Measurements from ENCODE around the gene CDH13. TPM values are rescaled to one million over a fixed set of nuclear protein-coding genes. Genes with fewer than 3 reads are reported as not detected.

Gene CDH13
- total and polyA plus RNA-seq, 12 donors, result 0.86 to 30.6 (median 2.4) TPM

DNA sequence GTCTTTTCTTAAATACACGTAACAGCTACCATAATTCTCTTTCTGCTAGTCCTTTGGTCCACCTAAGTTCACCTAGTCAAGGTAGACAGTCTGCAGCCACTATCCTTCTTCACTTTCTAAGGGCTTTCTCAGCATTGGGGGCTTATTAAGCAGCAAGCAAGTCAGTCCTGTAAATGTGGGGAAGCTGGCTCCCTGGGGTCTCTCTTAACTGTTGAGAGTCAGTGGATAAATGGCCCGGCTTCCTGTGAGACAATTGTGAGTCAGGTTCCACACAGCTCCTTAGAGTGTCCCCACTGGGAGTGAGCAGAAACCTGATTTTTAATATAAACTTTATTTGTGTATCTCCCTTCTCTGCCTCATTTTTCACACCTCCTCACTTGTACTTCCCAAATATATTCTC lies 132.1 kb downstream of the CDH13 start:
- intact Hi-C loops (cut with DNase I), result no loop called here
- no peaks in the 10 kb centered on the region for H3K27me3 ChIP-seq
- whole genome bisulfite sequencing, 4 donors, result 77 to 92% (median 81%) methylated on average over 2 of the region's 2 CpGs

DNA sequence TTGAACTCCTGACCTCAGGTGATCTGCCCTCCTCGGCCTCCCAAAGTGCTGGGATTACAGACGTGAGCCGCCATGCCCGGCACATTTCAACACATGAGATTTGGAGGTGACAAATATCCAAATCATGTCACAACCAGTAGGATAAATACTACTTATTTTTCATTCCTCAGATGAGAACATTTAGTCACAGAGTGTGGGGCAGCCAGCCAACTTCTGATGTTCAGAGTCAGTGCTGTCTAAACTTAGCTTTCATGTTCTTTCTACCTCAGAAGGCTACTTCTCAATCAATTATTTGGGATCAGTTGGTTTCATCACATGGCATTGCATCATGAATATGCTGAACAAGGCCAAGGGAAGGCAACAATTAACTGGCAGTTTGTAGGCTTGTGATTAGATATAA lies 134.5 kb downstream of the CDH13 start:
- Histone ChIP-seq H3K9me3 (replicated peaks in 1 of 3) (no peaks in the 10 kb centered on the region), H3K4me3 (no peak overlapping the region), H3K27ac (no peak overlapping the region), H3K36me3 (replicated peaks in 1 of 2) (no peaks in the 10 kb centered on the region), H3K27me3 (no peaks in the 10 kb centered on the region), H3K4me1 (replicated peaks in 1 of 2) (no peaks in the 10 kb centered on the region)
- TF ChIP-seq, protein P1, sequence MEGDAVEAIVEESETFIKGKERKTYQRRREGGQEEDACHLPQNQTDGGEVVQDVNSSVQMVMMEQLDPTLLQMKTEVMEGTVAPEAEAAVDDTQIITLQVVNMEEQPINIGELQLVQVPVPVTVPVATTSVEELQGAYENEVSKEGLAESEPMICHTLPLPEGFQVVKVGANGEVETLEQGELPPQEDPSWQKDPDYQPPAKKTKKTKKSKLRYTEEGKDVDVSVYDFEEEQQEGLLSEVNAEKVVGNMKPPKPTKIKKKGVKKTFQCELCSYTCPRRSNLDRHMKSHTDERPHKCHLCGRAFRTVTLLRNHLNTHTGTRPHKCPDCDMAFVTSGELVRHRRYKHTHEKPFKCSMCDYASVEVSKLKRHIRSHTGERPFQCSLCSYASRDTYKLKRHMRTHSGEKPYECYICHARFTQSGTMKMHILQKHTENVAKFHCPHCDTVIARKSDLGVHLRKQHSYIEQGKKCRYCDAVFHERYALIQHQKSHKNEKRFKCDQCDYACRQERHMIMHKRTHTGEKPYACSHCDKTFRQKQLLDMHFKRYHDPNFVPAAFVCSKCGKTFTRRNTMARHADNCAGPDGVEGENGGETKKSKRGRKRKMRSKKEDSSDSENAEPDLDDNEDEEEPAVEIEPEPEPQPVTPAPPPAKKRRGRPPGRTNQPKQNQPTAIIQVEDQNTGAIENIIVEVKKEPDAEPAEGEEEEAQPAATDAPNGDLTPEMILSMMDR (IDR thresholded peaks at IDR 0.05), result no peak
- no peak for TF ChIP-seq POLR2A (IDR thresholded peaks at IDR 0.05)
- intact Hi-C loops (cut with DNase I), result no loop called here
- peak; percentile 25 to 81 (median 50) for DNase-seq
- WGBS, 4 donors, result 33 to 63% (median 47%) methylated on average over 1 to 4 of the region's 4 CpGs

More for the DNA sequence above, 132.1 kb downstream of the CDH13 start:
- no peak for TF ChIP-seq POLR2A (IDR thresholded peaks at IDR 0.05)
- TF ChIP-seq, protein P1 (IDR thresholded peaks at IDR 0.05), result no peak
- no peaks in the 10 kb centered on the region for H3K9me3 ChIP-seq (replicated peaks in 1 of 3)
- no peaks in the 10 kb centered on the region for H3K4me1 ChIP-seq (replicated peaks in 1 of 2)
- no peak for DNase-seq
- H3K36me3 ChIP-seq (replicated peaks in 1 of 2), result no peaks in the 10 kb centered on the region
- no peak overlapping the region for H3K27ac ChIP-seq
- no peak overlapping the region for H3K4me3 ChIP-seq

- intact Hi-C loops (cut with DNase I), result no loop called here
- TF ChIP-seq POLR2A (IDR thresholded peaks at IDR 0.05), result no peak
- TF ChIP-seq, protein P1 (IDR thresholded peaks at IDR 0.05), result no peak
Observed at GRCh38 chr16:82761858-82762257, 135.1 kb downstream of the CDH13 start.

GRCh38 chr16:82763371-82763770 lies 136.6 kb downstream of the CDH13 start:
- Histone ChIP-seq H3K27me3 (no peaks in the 10 kb centered on the region), H3K4me1 (replicated peaks in 1 of 2) (no peaks in the 10 kb centered on the region), H3K36me3 (replicated peaks in 1 of 2) (no peaks in the 10 kb centered on the region), H3K9me3 (replicated peaks in 1 of 3) (no peaks in the 10 kb centered on the region), H3K4me3 (no peak overlapping the region), H3K27ac (no peak overlapping the region)
- intact Hi-C loops (cut with DNase I), result no loop called here
- 77 to 94% (median 87%) methylated on average over 2 of the region's 2 CpGs for WGBS, 4 donors
- no peak for DNase-seq
- TF ChIP-seq, protein P1 (IDR thresholded peaks at IDR 0.05), result no peak
- no peak for TF ChIP-seq POLR2A (IDR thresholded peaks at IDR 0.05)

More at GRCh38 chr16:82761858-82762257, 135.1 kb downstream of the CDH13 start:
- no peaks in the 10 kb centered on the region for H3K27me3 ChIP-seq
- 18 to 27% (median 24%) methylated on average over 3 of the region's 3 CpGs for WGBS, 4 donors
- no peak for DNase-seq
- no peak overlapping the region for H3K27ac ChIP-seq
- H3K4me3 ChIP-seq, result peak overlapping the region in 1 of 4 donors; percentile 26
- no peaks in the 10 kb centered on the region for H3K9me3 ChIP-seq (replicated peaks in 1 of 3)
- no peaks in the 10 kb centered on the region for H3K36me3 ChIP-seq (replicated peaks in 1 of 2)
- H3K4me1 ChIP-seq (replicated peaks in 1 of 2), result no peaks in the 10 kb centered on the region

All from adrenal gland (tissue), 12 donors.